MM.1S (cell line): ENCODE results near the gene ADIPOR2.

Source experiments
- EZH2 ChIP-seq: fragments of 300-600 bp; sonication (generic); optimal IDR thresholded peaks from 2 replicates; pipeline ENCODE3; 2017; ENCODE audit warnings: low read depth, mild to moderate bottlenecking, antibody characterized with exemption, low read length, mixed read lengths
- EZH2phosphoT487 ChIP-seq: fragments of 300-600 bp; sonication (generic); IDR thresholded peaks from 2 replicates; pipeline ENCODE4 v1.6.1; 2018; ENCODE audit warnings: antibody characterized with exemption, low read length
- TF ChIP-seq, protein P1 (sequence below): fragments of 300-600 bp; sonication (generic); IDR thresholded peaks from 2 replicates; pipeline ENCODE4 v1.5.1; 2016; ENCODE audit warnings: antibody characterized with exemption, low read length, mixed read lengths

DNA sequence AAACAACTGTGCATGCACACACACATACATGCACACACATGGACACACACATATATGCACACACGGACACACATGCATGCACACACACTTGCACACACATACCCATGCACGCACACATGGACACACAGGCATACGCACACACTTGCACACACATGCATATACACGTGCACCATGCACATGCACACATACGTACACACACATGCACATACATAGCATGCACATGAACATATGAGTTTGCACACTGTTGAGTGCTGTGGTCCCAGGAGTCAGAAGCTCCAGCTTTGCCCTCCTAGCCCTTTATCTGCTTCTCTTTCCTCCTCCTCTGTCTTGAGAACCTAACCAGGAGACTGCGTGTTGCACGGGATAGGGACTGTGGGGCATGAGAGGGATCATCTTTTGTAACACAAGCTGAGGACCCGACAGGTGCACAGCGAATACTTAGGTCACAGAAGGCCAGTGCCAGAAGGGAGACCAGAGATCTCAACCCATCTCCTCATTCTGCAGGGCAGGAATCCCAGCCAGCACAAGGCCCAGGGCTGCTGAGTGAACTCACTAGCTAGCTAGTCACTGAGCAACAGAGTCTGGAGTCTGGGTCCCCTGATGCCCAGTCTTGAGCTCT, 126.0 kb downstream of the ADIPOR2 start:
- TF ChIP-seq EZH2phosphoT487 (no peak), EZH2 (no peak)
- TF ChIP-seq, protein P1, sequence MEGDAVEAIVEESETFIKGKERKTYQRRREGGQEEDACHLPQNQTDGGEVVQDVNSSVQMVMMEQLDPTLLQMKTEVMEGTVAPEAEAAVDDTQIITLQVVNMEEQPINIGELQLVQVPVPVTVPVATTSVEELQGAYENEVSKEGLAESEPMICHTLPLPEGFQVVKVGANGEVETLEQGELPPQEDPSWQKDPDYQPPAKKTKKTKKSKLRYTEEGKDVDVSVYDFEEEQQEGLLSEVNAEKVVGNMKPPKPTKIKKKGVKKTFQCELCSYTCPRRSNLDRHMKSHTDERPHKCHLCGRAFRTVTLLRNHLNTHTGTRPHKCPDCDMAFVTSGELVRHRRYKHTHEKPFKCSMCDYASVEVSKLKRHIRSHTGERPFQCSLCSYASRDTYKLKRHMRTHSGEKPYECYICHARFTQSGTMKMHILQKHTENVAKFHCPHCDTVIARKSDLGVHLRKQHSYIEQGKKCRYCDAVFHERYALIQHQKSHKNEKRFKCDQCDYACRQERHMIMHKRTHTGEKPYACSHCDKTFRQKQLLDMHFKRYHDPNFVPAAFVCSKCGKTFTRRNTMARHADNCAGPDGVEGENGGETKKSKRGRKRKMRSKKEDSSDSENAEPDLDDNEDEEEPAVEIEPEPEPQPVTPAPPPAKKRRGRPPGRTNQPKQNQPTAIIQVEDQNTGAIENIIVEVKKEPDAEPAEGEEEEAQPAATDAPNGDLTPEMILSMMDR: no peak
